B cell (primary cell): ENCODE results near the gene CAMK2G. TPM values are rescaled to one million over a fixed set of nuclear protein-coding genes. Genes with fewer than 3 reads are reported as not detected.
A peak's percentile ranks its signal among the peaks of the same experiment; 100 is the strongest.

Experiments
- ATAC-seq: fragments of 200-7000 bp; cut with Tn5 transposase; one replicate; pipeline ENCODE4 v1.10.0; 2021; ENCODE audit warnings: low read depth, mild to moderate bottlenecking, moderate number of reproducible peaks, moderate library complexity
- CTCF ChIA-PET: fragments of 350-600 bp; sonication (Branson Sonifier 250); formaldehyde crosslinking; loops from one replicate; lab custom pipeline; 2021; ENCODE audit warnings: antibody characterized with exemption, inconsistent platforms; lab: Charles Lee
- POLR2A ChIA-PET: fragments of 350-600 bp; sonication (Branson Sonifier 250); formaldehyde crosslinking; loops from one replicate; lab custom pipeline; 2021; ENCODE audit warnings: antibody characterized with exemption; lab: Charles Lee
- DNase-seq: peaks from one replicate; pipeline ENCODE4 v3.0.0; 2013
- H2AFZ ChIP-seq: 2 replicates; pipeline ENCODE4 v1.6.1; 2012; ENCODE audit warnings: mild to moderate bottlenecking, low read depth, low read length; ENCODE audit not compliant: insufficient read depth, poor library complexity, severe bottlenecking
- H3K27ac ChIP-seq, 2 donors: 1 replicate in 1 of 2; 2 replicates in 1 of 2; pipeline ENCODE4 v1.5.1; 2012 to 2013; ENCODE audit warnings: low read length in 2 of 2, mild to moderate bottlenecking in 2 of 2, moderate library complexity in 1 of 2
- H3K27me3 ChIP-seq, 4 experiments: fragments of 200-600 bp in 1 of 4; sonication (generic) in 1 of 4; replicated peaks in 1 of 4; 1 replicate in 2 of 4; 2 replicates in 2 of 4; pipeline versions ENCODE4 v1.6.1 to v1.7.0; 2013 to 2016; ENCODE audit warnings: low read length in 3 of 4, mild to moderate bottlenecking in 2 of 4, mixed read lengths in 1 of 4, moderate library complexity in 1 of 4; ENCODE audit not compliant: insufficient read depth in 4 of 4, control insufficient read depth in 3 of 4; ENCODE audit errors: control extremely low read depth in 1 of 4
- H3K36me3 ChIP-seq, 2 experiments: replicated peaks in 1 of 2; 1 replicate in 1 of 2; 2 replicates in 1 of 2; pipeline versions ENCODE4 v1.6.1 to v1.7.1; 2013; ENCODE audit warnings: low read length in 1 of 2; ENCODE audit not compliant: insufficient read depth in 2 of 2, control insufficient read depth in 1 of 2; ENCODE audit errors: control extremely low read depth in 1 of 2, extremely low read depth in 1 of 2
- H3K4me1 ChIP-seq, 2 donors: fragments of 200-600 bp in 1 of 2; sonication (generic) in 1 of 2; 1 replicate in 1 of 2; 2 replicates in 1 of 2; pipeline versions ENCODE4 v1.5.1 to v1.6.1; 2013 to 2017; ENCODE audit warnings: low read length in 2 of 2; ENCODE audit not compliant: control insufficient read depth in 2 of 2, insufficient read depth in 2 of 2
- H3K4me2 ChIP-seq: replicated peaks from 2 replicates; pipeline ENCODE3; 2012; ENCODE audit warnings: mild to moderate bottlenecking, low read depth, low read length; ENCODE audit not compliant: poor library complexity, severe bottlenecking
- H3K4me3 ChIP-seq, 5 experiments: fragments of 200-600 bp in 1 of 5; sonication (generic) in 1 of 5; 1 replicate in 3 of 5; 2 replicates in 2 of 5; pipeline versions ENCODE4 v1.5.1 to v1.7.0; 2011 to 2016; ENCODE audit warnings: low read length in 4 of 5, mild to moderate bottlenecking in 4 of 5, low read depth in 2 of 5, control low read depth in 1 of 5, moderate library complexity in 1 of 5; ENCODE audit not compliant: insufficient read depth in 1 of 5; ENCODE audit errors: control extremely low read depth in 1 of 5, extremely low read depth in 1 of 5
- H3K79me2 ChIP-seq: fragments of 200-600 bp; sonication (generic); one replicate; pipeline ENCODE4 v1.6.0; 2016; ENCODE audit warnings: low read length; ENCODE audit not compliant: control insufficient read depth, insufficient read depth
- H3K9ac ChIP-seq: fragments of 200-600 bp; sonication (generic); 2 replicates; pipeline ENCODE4 v1.6.1; 2017; ENCODE audit warnings: mild to moderate bottlenecking, low read length, moderate library complexity
- H3K9me3 ChIP-seq, 3 donors: one replicate each; pipeline versions ENCODE4 v1.6.1 to v1.7.1; 2013; ENCODE audit warnings: low read length in 2 of 3; ENCODE audit not compliant: control insufficient read depth in 2 of 3, insufficient read depth in 1 of 3; ENCODE audit errors: control extremely low read depth in 1 of 3
- H4K20me1 ChIP-seq: 2 replicates; pipeline ENCODE4 v1.6.0; 2012; ENCODE audit warnings: mild to moderate bottlenecking, low read length; ENCODE audit not compliant: insufficient read depth, control insufficient read depth, poor library complexity, severe bottlenecking
- H3K27ac Mint-ChIP-seq: one replicate; pipeline ENCODE4 v1.8.0; 2021; ENCODE audit warnings: mixed read lengths
- H3K27me3 Mint-ChIP-seq: one replicate; pipeline ENCODE4 v1.8.0; 2021; ENCODE audit warnings: mixed read lengths
- H3K4me1 Mint-ChIP-seq: one replicate; pipeline ENCODE4 v1.8.0; 2021; ENCODE audit warnings: mixed read lengths
- H3K4me3 Mint-ChIP-seq: one replicate; pipeline ENCODE4 v1.8.0; 2021; ENCODE audit warnings: mixed read lengths
- H3K9me3 Mint-ChIP-seq: one replicate; pipeline ENCODE4 v1.8.0; 2022; ENCODE audit warnings: mixed read lengths; ENCODE audit not compliant: insufficient read depth
- EZH2 ChIP-seq: IDR thresholded peaks from 2 replicates; pipeline ENCODE4 v1.6.1; 2012; ENCODE audit warnings: borderline replicate concordance, low read depth, mild to moderate bottlenecking, moderate library complexity, low read length; ENCODE audit not compliant: insufficient read depth, poor library complexity, severe bottlenecking
- WGBS: methylation state at CpG from one replicate; pipeline ENCODE4 v1.1.5; 2013; ENCODE audit warnings: missing lambda C conversion rate; ENCODE audit not compliant: insufficient coverage; 5-methylcytosine and 5-hydroxymethylcytosine counted together
- intact Hi-C: fragments of 100-400 bp; cut with micrococcal nuclease; formaldehyde crosslinking; loops from one replicate; pipeline ENCODE4 v1.10.0; 2022
- polyA plus RNA-seq: library from polyadenylated mRNA; depleted of rRNA; stranded (reverse); fragments of >200 nt; gene quantifications from 2 replicates; pipeline ENCODE4 v1.2.3, GENCODE V29; 2012
- total RNA-seq, 2 donors: library from RNA; stranded (reverse); fragments of 120-200 nt in 1 of 2; gene quantifications; 1 replicate in 1 of 2; 2 replicates in 1 of 2; pipeline versions ENCODE4 v1.2.3 to v1.2.4, GENCODE V29; 2013 to 2022
- TF ChIP-seq, protein P1 (sequence below): fragments of 200-600 bp; IDR thresholded peaks from one replicate; pipeline ENCODE4 v1.8.0; 2022; ENCODE audit warnings: antibody characterized with exemption, mild to moderate bottlenecking

CAMK2G gene
- total and polyA plus RNA-seq, 2 donors (not counting 1 experiment from before 2014, with no cell fraction given): 42.7 to 48.7 TPM

DNA sequence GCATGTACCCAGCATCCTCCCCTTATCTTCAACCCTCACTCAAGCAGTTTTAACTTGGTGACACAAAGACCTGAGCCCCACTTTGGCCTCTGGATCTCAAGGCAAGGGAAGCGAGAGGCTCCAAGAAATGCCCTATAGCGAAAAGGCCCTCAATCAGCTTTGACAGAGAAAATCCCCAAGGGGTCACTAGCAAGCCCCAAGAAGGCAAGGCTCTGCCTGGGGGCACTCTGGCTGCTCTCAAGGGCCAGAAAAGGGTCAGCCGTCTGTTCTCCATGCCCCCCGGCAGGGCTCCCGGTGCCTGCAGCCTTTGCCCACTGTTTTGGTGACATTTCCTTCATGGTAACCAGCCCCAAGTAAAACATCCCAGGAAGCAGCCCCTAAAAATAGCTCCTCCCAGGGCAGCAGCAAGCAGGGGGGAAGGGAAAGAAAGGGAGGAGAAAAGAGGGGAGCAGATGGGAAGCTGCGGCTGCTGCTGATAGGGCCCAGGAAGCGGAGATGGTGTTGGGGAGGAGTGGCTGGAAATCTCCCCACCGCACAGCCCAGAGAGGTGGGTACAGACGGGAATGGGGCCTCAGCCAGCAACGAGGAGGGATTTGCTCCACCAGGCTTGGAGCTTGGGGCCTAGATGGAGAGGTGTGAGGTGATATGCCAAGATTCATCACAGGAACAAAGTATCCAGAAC lies 7.1 kb downstream of the CAMK2G start:
- Mint-ChIP-seq H3K9me3 (no peaks in the 10 kb centered on the region), H3K27me3 (no peaks in the 10 kb centered on the region), H3K4me1 (peaks cover 69% of the 10 kb centered on the region), H3K4me3 (peak overlapping the region; percentile 19), H3K27ac (peak overlapping the region; percentile 96)
- H3K4me2 ChIP-seq: no peak overlapping the region
- no peak overlapping the region for H3K4me3 ChIP-seq
- POLR2A ChIA-PET: interaction anchor here (2.4 kb wide), 1 partner anchor 7 kb away, joined by 9 read pairs; the partner anchor contains the start of gene CAMK2G
- peak overlapping the region; percentile 68 to 81 for H3K27ac ChIP-seq
- no peaks in the 10 kb centered on the region for H3K27me3 ChIP-seq
- H3K4me1 ChIP-seq: peaks cover 36 to 52% of the 10 kb centered on the region in 2 donors
- H3K9ac ChIP-seq: no peak overlapping the region
- DNase-seq (no peak), ATAC-seq (no peak)
- intact Hi-C loops: loop anchor here (2.0 kb wide), 1 partner anchor 18 kb away; no protein-coding TSS in a partner anchor
- peaks cover 67% of the 10 kb centered on the region for H3K79me2 ChIP-seq
- no peak for TF ChIP-seq EZH2
- TF ChIP-seq, protein P1, sequence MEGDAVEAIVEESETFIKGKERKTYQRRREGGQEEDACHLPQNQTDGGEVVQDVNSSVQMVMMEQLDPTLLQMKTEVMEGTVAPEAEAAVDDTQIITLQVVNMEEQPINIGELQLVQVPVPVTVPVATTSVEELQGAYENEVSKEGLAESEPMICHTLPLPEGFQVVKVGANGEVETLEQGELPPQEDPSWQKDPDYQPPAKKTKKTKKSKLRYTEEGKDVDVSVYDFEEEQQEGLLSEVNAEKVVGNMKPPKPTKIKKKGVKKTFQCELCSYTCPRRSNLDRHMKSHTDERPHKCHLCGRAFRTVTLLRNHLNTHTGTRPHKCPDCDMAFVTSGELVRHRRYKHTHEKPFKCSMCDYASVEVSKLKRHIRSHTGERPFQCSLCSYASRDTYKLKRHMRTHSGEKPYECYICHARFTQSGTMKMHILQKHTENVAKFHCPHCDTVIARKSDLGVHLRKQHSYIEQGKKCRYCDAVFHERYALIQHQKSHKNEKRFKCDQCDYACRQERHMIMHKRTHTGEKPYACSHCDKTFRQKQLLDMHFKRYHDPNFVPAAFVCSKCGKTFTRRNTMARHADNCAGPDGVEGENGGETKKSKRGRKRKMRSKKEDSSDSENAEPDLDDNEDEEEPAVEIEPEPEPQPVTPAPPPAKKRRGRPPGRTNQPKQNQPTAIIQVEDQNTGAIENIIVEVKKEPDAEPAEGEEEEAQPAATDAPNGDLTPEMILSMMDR: no peak
- no peaks in the 10 kb centered on the region for H3K9me3 ChIP-seq
- CTCF ChIA-PET: interaction anchor here (0.8 to 9.4 kb wide), 2 partner anchors 13 to 20 kb away, joined by 3 to 102 read pairs; no protein-coding TSS in a partner anchor
- no peak overlapping the region for H2AFZ ChIP-seq
- H4K20me1 ChIP-seq: peaks cover 13% of the 10 kb centered on the region
- H3K36me3 ChIP-seq: peaks cover 0 to 36% of the 10 kb centered on the region in 2 experiments
- 81% methylated on average over 8 of the region's 10 CpGs for WGBS

DNA sequence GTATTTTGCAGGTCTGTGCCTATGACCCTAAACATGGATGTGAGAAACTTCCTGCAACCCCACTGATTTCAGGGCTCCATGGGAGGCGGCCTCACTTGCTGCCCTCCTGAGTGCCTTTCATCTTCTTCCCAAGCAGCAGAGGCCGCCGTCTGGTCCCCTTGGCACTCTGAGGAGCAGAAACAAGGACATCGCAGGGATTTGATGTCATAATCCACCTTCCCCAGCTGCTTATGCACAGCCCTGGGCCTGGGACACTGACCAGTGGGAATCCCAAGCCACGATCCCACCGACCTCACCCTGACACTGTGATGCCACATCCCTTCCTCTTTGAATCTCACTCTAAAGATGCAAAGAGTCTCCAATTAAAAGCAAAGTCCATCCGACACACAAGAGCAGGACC lies 7.7 kb downstream of the CAMK2G start:
- Histone ChIP-seq H3K27me3 (no peaks in the 10 kb centered on the region), H3K79me2 (peaks cover 67% of the 10 kb centered on the region), H4K20me1 (peaks cover 6% of the 10 kb centered on the region), H3K4me1 (peaks cover 36 to 47% of the 10 kb centered on the region in 2 donors), H3K4me3 (peak overlapping the region in 1 of 5 experiments; percentile 58), H3K9me3 (no peaks in the 10 kb centered on the region), H3K9ac (peak overlapping the region; percentile 48), H3K27ac (peak overlapping the region; percentile 68 to 81), H3K4me2 (peak overlapping the region; percentile 79), H3K36me3 (peaks cover 0 to 35% of the 10 kb centered on the region in 2 experiments), H2AFZ (no peak overlapping the region)
- ATAC-seq (no peak), DNase-seq (no peak)
- TF ChIP-seq, protein P1: no peak
- no peak for TF ChIP-seq EZH2
- POLR2A ChIA-PET: interaction anchor here (1.1 to 2.4 kb wide), 2 partner anchors 8 to 91 kb away, joined by 7 to 9 read pairs; partner anchors contain the start of gene CAMK2G
- Mint-ChIP-seq H3K4me3 (peak overlapping the region; percentile 81), H3K27ac (peak overlapping the region; percentile 96), H3K4me1 (peaks cover 64% of the 10 kb centered on the region), H3K9me3 (no peaks in the 10 kb centered on the region), H3K27me3 (no peaks in the 10 kb centered on the region)
- CTCF ChIA-PET: interaction anchor here (0.7 to 9.4 kb wide), 5 partner anchors 9 to 21 kb away, joined by 3 to 102 read pairs (median 4); no protein-coding TSS in a partner anchor
- WGBS: 82% methylated on average over 7 of the region's 7 CpGs
- intact Hi-C loops: loop anchor here (1.0 to 2.0 kb wide), 2 partner anchors 9 to 18 kb away; no protein-coding TSS in a partner anchor
